HG03432 (cell line): ENCODE measurements around the gene GSDMA.

Source experiments
- ATAC-seq: cut with Tn5 transposase; IDR thresholded peaks from one replicate; pipeline ENCODE4 v1.9.1; 2021; ENCODE audit warnings: mild to moderate bottlenecking, moderate library complexity; ENCODE audit not compliant: unreplicated experiment

GSDMA gene, protein sequence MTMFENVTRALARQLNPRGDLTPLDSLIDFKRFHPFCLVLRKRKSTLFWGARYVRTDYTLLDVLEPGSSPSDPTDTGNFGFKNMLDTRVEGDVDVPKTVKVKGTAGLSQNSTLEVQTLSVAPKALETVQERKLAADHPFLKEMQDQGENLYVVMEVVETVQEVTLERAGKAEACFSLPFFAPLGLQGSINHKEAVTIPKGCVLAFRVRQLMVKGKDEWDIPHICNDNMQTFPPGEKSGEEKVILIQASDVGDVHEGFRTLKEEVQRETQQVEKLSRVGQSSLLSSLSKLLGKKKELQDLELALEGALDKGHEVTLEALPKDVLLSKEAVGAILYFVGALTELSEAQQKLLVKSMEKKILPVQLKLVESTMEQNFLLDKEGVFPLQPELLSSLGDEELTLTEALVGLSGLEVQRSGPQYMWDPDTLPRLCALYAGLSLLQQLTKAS

DNA sequence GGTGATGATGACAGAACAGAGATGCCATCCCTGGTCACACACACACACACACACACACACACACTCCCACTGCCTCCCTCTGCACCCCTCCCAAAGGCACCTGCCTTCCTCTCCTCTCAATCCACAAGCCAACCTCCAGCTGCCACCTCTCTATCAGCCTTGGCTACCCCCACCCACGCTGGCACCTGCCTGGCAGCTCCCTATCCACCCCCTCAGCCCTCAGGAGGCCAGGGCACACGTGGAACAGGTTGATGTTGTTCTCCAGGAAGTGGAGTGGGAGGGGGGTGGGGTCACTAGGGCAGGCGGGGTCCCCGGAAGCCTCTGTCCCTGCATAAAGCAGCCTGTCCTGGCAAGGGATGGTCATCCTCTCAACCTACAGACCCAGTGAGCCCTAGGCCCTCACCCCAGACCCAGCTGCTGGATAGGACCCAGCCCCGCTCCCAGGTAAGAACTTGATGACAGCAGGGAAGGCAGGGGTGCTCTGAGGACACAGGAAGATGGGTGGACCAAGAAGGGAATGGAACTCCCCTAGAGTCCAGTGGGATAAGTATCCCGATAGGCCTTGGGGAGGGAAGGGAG is at the start of gene GSDMA:
TSS of gene GSDMA (plus strand) at position 363 of the 579 bp plus-strand sequence. CDS start 2,684 bp downstream, outside the sequence.
- no peak for ATAC-seq

DNA sequence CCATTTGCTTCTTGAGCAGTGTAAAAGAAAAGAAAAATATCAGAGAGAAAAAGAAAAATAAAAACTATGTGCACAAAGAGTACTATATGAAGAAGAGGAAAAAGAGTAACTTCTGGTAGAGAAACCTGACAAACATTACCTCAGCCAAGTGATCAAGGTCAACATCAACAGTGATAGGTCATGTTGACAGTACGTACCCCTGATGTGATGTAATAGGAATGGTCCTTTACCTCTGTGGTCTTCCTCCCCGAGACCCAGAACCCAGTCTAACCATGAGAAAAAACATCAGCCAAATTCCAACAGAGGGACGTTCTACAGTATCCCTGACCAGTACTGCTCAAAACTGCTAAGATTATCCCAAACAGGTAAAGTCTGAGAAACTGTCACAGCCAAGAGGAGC is 48.8 kb upstream of the GSDMA start:
- no peak for ATAC-seq

DNA sequence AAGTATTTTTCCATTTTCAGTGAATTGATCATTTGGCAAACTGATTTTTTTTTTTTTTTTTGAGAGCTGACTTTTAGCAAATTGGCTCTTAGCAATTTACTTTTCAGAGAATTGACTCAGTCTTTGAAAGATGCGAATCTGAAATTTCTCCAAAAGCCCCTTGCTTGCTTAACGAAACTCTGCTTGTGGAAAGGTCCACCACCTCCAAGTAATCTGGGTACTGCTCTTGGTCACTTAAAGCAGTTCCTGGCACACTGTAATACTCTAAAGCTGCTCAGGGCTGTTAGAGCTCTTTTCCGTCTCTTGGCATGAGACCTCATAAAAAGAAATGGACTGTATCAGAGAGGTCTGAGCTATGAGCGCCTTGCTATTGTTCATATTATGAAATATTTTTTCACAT is 47.2 kb upstream of the GSDMA start:
- ATAC-seq: no peak

DNA sequence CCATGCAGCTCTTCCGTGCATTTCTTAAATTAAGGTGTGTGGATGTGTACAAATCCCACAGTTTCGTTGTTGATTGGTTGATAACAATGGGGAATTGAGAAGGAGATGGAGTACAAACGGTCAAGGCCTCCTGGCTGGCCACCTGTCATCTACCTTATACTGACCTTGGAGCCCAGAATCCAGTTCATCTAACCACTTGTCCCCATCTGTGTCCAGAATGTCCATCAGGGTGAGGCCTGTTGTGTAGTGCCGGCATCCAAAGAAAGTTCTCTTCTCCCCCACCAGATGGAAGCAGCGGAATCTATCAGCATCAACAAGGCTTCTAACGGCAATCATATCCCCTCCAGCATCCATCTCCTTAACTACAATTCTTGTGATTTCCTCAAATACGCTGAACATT is 45.9 kb upstream of the GSDMA start:
- no peak for ATAC-seq

DNA sequence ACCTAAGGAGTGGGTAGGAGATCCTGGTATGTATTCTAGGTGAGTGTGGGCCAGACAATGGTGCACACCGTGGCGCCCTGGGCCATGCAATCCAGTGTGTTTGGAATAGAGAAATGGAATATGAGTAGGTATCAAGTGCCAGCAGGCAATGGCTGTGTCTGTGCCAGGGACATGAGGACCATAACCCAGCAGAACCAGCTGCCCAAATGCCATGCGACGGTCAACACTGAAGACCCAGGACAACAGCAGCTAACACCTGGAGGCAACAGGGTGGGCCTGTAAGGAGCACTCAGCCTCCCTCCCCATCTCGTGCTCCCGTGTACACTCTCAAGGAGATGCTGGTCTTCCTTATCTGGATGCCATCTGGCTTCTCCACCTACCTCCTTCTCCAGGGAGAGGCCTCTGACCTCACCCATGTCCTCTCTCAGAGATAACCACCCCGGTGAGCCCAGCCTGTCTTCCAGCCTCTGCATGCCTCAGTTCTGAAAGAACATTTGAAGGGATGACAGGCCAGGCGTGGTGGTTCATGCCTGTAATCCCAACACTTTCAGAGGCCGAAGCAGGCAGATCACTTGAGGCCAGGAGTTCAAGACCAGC is 43.6 kb upstream of the GSDMA start:
- no peak for ATAC-seq

DNA sequence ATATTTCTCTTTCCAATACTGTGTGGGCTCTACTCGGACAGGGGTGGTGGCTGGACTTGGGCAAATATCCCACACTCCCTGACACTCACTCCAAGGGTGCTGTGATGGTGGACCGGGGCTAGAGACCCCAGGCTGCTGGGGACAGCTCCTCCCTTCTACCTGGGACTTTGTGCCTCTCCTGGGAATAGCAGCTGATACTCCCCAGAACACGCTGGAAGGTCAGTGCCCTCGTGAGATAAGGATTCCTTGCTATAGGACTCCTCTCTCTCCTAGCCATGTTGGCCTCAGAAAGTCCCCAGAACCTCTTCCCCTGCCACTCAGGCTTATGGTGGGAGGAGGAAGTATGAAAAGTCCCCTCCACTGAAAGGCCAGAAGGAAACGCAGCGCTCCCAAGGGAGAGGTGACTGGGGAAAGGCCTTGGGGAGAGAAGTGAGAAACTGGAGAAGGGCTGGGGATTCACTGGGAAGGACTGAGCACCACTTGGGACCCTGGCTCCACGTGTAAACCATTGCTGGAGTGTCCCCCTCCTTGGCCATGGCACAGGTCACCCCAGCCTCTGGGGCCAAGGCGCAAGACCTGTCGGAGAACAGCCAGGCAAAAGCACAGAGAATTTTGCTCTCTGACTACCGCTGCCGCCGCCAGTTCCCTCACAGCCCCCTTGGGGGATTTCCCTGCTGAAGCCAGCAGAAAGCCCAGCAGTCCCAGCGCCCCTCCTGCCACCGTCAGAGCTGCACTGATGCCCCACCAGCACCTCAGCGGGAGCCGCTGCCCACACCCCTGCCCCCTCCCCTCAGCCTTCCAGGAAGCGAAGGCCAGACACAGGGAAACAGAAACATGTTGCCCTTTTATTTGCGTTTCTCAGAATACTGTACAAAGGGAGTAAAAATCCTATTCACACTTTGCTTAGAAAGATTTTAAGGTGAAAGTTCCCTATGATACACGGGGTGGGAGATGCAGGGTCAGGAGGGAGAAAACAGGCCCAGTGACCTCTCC is 42.3 kb upstream of the GSDMA start:
- ATAC-seq: no peak

DNA sequence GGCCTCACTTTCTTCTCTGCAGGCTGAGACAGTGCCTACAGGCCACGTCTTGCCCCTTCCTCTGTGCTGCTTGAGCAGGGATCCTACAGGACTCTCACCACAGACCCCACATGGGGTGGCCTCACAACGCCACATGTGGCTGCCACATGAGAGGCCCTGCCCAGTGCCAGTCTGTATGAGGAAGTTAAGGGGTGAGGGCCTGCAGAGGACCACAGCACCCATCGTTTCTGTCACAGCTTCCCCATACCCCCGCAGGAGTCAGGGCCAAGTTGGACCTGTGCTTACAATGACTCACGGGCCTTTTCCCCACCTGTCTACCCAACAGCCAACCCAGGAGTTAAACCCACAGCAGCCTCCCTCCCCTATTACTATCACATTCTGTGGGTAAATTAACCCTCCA is 41.5 kb upstream of the GSDMA start:
- no peak for ATAC-seq

DNA sequence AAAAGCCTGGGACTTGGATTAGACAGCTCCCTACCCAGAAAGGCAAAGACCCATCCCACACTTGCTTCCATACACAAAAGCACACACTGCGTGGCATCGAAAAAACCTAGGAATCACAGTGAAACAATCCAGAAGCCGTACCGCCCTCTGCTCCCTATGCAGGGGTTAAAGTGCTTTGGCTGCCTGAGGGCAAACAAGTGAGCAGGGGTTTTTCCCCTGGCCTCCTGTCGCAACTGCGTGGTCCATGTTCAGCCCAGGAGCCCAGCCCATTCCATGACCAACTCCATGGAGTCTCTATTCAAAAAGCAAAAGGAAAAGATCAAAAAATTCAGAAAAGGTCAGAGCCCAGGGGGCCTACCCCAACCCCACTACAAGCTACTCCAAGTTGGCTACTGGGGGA is 40.8 kb upstream of the GSDMA start:
- ATAC-seq: no peak

DNA sequence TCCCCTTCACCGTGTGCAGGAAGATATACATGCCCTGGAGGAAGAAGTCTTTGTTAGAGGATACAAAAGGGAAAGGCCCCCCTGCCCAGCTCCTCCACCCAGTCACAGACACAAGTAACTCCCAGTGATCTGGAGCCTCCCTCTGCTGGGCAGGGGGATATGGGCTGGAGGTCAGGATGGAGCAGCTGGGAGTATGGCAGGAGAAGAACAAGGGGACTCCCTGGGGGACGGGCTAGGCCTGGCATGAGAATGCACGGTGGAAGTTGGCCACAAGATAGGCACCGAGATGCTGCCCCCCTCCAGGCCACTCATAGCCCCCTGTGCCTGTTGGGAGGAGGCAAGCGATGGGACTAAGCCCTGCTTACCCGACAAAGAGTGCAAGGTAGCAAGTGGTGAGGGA is 39.6 kb upstream of the GSDMA start:
- no peak for ATAC-seq

DNA sequence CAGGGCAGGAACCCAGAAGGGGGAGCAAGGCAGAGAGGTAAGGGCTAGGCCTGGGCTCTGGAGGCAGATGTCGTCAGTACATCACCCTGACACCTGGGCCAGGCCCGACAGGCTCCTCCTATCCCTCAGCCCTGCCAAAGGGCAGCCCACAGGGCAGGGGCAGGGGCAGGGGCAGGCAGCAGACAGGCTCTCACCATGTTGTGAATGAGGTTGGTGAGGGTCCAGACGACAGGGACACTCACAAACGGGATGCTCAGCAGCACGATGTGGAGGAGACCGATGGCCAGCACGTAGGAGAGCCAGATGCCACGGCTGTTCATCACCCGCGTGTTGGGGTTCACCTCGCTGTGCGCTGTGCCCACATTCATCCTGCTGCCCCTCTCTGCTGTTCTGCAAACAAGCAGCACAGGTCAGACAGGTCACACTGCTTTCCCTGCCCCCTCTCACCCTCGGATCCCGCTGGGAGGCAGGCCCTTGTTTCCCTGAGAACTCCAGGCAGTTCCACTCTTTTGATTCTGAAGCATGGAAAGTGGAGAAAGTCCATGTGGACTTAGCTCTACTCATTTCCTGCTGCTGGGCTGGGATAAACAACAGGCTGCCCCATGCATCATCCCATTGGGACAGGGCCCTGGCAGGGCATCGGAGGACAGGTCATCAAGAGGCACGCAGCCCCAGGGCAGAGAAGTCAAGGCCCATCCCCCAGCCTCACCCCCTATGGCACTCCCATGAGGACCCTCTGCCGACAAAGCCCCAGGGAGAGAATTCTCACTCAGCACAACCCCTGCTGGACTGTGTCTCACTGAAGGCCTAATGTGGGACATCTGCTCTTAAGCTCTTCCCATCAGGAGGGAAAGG is 38.7 kb upstream of the GSDMA start:
- no peak for ATAC-seq

DNA sequence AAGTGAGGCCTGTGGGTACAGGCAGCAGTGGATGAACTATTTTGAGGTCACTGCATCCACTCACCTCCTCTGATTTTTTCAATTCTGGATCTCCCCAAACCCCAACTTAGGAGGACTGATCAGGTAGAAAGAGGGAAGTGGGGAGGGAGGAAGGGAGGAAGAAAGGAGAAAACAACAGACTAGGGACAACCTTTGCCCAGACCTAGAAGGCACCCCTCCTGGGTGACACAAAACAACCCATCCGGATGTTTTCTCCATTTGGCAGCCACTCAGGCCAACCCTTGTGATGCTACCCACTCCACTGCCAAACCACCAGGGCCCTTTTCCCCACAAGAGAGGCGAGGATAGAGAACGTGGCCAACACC is 38.1 kb upstream of the GSDMA start:
- ATAC-seq: no peak

DNA sequence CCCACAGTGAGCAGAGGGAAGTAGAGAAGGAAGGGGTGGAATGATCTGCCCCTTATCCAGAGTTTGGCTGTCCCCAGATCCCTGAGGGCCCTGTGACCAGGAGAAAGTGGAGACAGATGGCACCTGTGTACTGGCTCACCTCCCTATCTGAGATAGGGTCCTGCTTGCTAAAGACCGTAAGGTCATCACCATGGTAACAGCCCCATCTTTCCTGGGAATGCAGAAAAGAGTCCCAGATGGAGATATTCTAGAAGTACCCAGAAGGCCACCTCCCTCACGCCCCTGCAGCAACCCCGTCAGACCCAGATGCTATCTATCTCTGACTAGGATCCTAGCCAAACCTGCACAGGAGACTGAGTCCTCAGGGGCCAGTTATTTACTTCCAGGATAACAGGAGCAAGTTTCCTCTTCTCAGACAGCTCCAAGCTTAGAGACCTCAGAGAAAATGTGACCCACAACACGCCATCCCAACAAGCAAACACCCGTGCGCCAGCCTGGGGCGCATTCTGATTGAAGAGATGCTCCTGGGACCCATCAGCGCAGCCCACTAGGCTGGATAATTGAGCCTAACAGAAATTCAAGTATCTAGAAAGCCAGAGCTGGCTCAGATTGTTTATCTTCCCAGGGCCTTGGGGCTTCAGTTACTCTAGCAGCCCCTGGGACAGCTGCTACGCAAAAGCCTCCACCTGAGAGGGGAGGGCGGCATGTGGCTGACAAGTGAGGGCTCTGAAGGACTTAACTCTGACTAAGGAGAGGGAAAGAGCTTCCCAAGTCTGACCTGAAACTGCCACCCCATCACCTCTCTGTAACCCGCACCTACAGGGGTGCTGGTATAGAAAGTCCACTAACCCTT is 37.3 kb upstream of the GSDMA start:
- ATAC-seq: no peak

DNA sequence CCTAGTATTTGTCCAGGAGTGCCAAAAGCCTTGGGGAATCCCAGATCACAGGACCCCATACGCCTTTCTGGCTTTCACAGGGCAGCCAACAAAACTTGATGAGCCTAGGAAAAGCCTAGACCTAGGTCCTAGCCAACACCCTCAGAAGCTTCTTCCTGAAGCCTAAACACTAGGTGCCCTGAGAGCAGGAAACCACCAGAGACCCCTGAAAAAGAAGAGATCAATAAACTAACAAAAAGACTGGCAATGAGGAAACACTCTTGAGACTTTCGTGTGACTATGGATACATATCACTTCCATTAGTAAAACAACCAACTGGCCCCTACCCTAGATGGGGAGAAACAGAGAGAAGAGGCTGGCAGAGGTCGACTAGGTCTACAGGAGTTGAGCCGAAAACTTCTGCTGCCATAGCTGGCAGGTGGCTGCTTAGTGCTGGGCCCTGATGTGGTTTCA is 36.6 kb upstream of the GSDMA start:
- ATAC-seq: peak; percentile 11

DNA sequence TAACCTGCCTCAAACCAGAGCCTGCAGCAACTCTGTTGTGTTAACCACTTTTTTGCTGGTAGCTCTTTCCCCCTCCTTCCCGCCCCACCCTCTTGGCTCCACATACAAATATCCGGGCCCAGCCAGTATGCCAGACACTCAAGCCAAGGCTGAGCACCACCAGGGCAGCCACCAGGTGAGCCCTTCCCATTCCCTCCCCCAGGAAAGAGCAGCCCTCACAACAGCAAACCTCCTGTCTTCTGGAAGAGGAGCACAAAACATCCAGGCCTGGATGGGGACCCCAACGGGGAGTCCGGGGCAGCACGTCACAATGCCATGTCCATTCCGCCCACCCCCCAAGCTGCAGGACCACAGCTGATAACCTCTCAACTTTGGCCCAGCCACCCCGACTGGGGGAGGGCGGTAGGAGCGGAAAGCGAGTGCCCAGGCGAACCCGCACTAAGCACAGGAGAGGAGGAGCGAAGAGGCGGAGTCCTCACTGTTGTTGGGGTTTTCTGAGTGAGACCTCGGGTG is 36.2 kb upstream of the GSDMA start:
- peak; percentile 21 for ATAC-seq

DNA sequence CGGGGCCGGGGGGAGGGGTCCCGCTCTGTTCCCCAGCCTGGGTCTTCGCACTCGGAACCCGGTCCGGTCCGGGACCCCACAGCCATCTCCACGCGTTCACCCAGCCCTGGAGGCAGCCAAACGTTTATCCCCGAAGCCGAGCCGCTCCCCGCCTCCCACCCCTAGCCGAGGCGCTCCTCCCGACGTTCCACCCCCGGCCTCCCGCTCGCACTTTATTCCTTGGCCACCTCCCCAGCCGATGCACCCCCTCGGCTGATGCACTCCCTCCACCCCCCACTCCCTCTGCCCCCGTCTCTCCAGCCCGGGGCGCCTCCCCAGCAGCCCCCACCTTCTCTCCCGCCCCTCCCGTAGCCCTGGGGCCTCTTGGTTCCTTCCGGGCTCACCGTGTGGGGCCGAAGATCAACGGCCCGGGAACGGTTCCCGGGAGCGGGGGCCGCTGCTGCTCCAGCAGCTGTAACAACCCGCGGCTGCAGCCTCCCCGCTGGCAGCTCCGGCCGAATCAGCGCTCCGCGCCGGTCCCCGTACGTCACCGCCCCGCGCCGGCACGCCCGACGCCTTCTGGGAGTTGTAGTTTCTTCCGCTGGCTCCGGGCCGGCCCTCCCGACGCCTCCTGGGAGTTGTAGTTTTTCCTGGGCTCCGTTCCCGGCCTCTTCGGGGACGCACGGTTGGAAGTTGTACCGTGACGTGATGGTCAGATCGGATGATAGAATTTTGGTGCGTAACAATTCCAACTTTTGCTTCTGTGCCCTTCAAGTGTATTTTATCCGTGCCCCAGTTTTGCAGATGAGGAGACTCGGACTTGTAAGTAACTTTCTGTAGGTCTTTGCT is 35.5 kb upstream of the GSDMA start, which contains the start of the genes LRRC3C and ORMDL3:
TSS of gene LRRC3C (plus strand) at position 632 of the 828 bp plus-strand sequence. CDS start 13,792 bp downstream, outside the sequence.
TSS of gene ORMDL3 (minus strand) at position 501 of the 828 bp plus-strand sequence. CDS start 3,398 bp downstream, outside the sequence.
- peak; percentile 75 for ATAC-seq

DNA sequence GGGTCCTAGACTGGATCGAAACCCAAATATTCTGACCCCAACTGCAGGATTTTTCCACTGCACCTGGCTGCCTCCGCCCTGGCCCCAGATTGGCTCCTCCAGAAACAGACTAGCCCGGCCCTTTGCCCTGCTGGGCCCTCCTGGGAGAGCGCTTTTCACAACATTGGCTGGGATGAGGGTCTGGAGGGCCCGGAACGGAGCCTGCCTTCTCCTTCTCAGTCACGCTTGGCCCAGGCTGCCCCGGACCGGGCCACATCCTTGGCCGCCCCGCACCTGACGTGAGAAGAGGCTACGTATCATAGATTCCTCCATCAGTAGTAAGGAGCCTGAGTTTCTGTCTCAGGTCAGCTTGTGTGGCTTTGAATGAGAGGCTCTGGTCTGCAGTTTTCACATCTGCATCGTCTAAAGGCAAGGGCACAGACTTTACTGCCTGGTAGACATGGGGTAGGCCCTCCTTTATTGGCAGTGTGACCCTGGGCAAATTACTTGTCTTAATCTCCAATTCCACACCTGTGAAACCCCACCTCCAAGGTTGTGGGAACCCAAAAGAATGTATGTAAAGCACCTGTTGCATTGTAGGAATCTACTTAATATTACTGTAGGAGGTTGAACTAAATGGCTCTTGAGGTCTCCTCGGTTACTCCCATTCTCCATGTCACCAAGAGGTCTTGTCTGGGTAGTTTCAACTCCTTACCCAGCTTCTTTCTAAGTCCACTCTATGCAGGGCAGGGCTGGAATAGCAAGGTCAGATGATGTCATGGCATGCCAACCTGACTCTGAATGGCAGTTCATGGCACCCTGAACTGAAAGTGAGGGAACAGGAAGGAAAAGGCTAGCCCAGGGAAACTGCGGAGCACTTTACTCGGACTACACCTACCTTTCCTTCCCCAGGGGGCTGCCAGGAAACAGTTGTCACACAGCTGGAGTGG is 34.6 kb upstream of the GSDMA start:
- ATAC-seq: peak; percentile 7
